GM21737 (cell line): ENCODE results near the gene PSME2.

Experiments
- ATAC-seq: cut with Tn5 transposase; IDR thresholded peaks from one replicate; pipeline ENCODE4 v1.9.1; 2021; ENCODE audit warnings: mild to moderate bottlenecking, moderate library complexity; ENCODE audit not compliant: unreplicated experiment

The PSME2 gene

GRCh38 chr14:24179961-24180796 is 33.8 kb upstream of the PSME2 start:
- no peak for ATAC-seq

GRCh38 chr14:24179294-24179960 is 33.0 kb upstream of the PSME2 start:
- no peak for ATAC-seq

- ATAC-seq: no peak
Measured at GRCh38 chr14:24178399-24179178, 32.2 kb upstream of the PSME2 start.

GRCh38 chr14:24177891-24178290 is 31.5 kb upstream of the PSME2 start:
- no peak for ATAC-seq

GRCh38 chr14:24177041-24177825 is 30.8 kb upstream of the PSME2 start:
- ATAC-seq: no peak

GRCh38 chr14:24176599-24176998 is 30.2 kb upstream of the PSME2 start:
- ATAC-seq: no peak

- no peak for ATAC-seq
Measured at GRCh38 chr14:24172871-24173281, 26.5 kb upstream of the PSME2 start.

- ATAC-seq: no peak
Measured at GRCh38 chr14:24172261-24172860, 26.0 kb upstream of the PSME2 start.

- ATAC-seq: peak; percentile 81
Measured at GRCh38 chr14:24171422-24172260, 25.2 kb upstream of the PSME2 start, which contains the start of gene REC8. Gene REC8, plus strand, starts transcription at chr14:24172080. Its CDS starts 473 bp downstream, at chr14:24172553.

- ATAC-seq: no peak
Measured at GRCh38 chr14:24167469-24168114, 21.2 kb upstream of the PSME2 start.

GRCh38 chr14:24165785-24166184 is 19.4 kb upstream of the PSME2 start:
- no peak for ATAC-seq

GRCh38 chr14:24164518-24164991 is 18.1 kb upstream of the PSME2 start:
- ATAC-seq: no peak

- ATAC-seq: no peak
Measured at GRCh38 chr14:24162093-24162492, 15.7 kb upstream of the PSME2 start.

GRCh38 chr14:24160850-24161804 is 14.7 kb upstream of the PSME2 start, which contains the start of gene IRF9:
Gene IRF9, plus strand, starts transcription at chr14:24161265. Its CDS starts 880 bp downstream, at chr14:24162145.
- peak; percentile 72 for ATAC-seq

- peak; percentile 7 for ATAC-seq
Measured at GRCh38 chr14:24160499-24160849, 14.1 kb upstream of the PSME2 start.

- ATAC-seq: no peak
Measured at GRCh38 chr14:24159777-24160498, 13.5 kb upstream of the PSME2 start.

GRCh38 chr14:24157331-24157730 is 10.9 kb upstream of the PSME2 start:
- no peak for ATAC-seq
